Measurements from ENCODE around the gene TDRD7.

TDRD7 gene

GRCh38 chr9:97534961-97535594 lies 123.2 kb downstream of the TDRD7 start:
- no peak for TF ChIP-seq SIN3A (IDR thresholded peaks at IDR 0.05; ENCODE audit: borderline replicate concordance, insufficient read depth, low read length)

GRCh38 chr9:97535771-97536170 lies 123.9 kb downstream of the TDRD7 start:
- TF ChIP-seq TAF1 (IDR thresholded peaks at IDR 0.05; ENCODE audit: borderline replicate concordance, insufficient read depth, low read length) (no peak), FOXP2 (optimal IDR thresholded peaks at IDR 0.05; ENCODE audit: borderline replicate concordance, extremely low read depth, extremely low read length, insufficient read depth) (no peak), SIN3A (IDR thresholded peaks at IDR 0.05; ENCODE audit: borderline replicate concordance, insufficient read depth, low read length) (no peak), REST (IDR thresholded peaks at IDR 0.05; ENCODE audit: insufficient read depth in 1 of 2, low read depth in 2 of 2, low read length in 2 of 2) (no peak), POLR2AphosphoS5 (IDR thresholded peaks at IDR 0.05; ENCODE audit: low read depth, low read length) (no peak)

GRCh38 chr9:97536480-97536879 lies 124.6 kb downstream of the TDRD7 start:
- TF ChIP-seq FOXP2 (optimal IDR thresholded peaks at IDR 0.05; ENCODE audit: borderline replicate concordance, extremely low read depth, extremely low read length, insufficient read depth), result no peak
- TF ChIP-seq SIN3A (IDR thresholded peaks at IDR 0.05; ENCODE audit: borderline replicate concordance, insufficient read depth, low read length), result no peak

GRCh38 chr9:97543561-97543960 lies 131.7 kb downstream of the TDRD7 start:
- TF ChIP-seq FOXP2 (optimal IDR thresholded peaks at IDR 0.05; ENCODE audit: borderline replicate concordance, extremely low read depth, extremely low read length, insufficient read depth), result no peak
- TF ChIP-seq TAF1 (IDR thresholded peaks at IDR 0.05; ENCODE audit: borderline replicate concordance, insufficient read depth, low read length), result no peak
- TF ChIP-seq REST (IDR thresholded peaks at IDR 0.05; ENCODE audit: insufficient read depth in 1 of 2, low read depth in 2 of 2, low read length in 2 of 2), result no peak
- no peak for TF ChIP-seq SIN3A (IDR thresholded peaks at IDR 0.05; ENCODE audit: borderline replicate concordance, insufficient read depth, low read length)
- TF ChIP-seq POLR2AphosphoS5 (IDR thresholded peaks at IDR 0.05; ENCODE audit: low read depth, low read length), result no peak

- no peak for TF ChIP-seq FOXP2 (optimal IDR thresholded peaks at IDR 0.05; ENCODE audit: borderline replicate concordance, extremely low read depth, extremely low read length, insufficient read depth)
- TF ChIP-seq SIN3A (IDR thresholded peaks at IDR 0.05; ENCODE audit: borderline replicate concordance, insufficient read depth, low read length), result no peak
Measured at GRCh38 chr9:97545486-97545885, 133.6 kb downstream of the TDRD7 start.
